Suprapubic skin (tissue), 4 donors: ENCODE results near the gene DENND6B. TPM values are rescaled to one million over a fixed set of nuclear protein-coding genes. Genes with fewer than 3 reads are reported as not detected.

Source experiments
- DNase-seq, 2 donors: peaks; one replicate each; pipeline ENCODE4 v3.0.0-alpha.2; 2019; ENCODE audit warnings: low spot score in 2 of 2
- H3K27ac ChIP-seq: fragments of 200-600 bp; sonication (generic); one replicate; pipeline ENCODE4 v1.5.1; 2019
- H3K27me3 ChIP-seq: fragments of 200-600 bp; sonication (generic); one replicate; pipeline ENCODE4 v1.5.1; 2019
- H3K36me3 ChIP-seq: fragments of 200-600 bp; sonication (generic); one replicate; pipeline ENCODE4 v1.5.1; 2019
- H3K4me1 ChIP-seq: fragments of 200-600 bp; sonication (generic); one replicate; pipeline ENCODE4 v1.5.1; 2019
- H3K4me3 ChIP-seq: fragments of 200-600 bp; sonication (generic); one replicate; pipeline ENCODE4 v1.5.1; 2019; ENCODE audit warnings: mild to moderate bottlenecking
- H3K9me3 ChIP-seq: fragments of 200-600 bp; sonication (generic); one replicate; pipeline ENCODE4 v1.5.1; 2019
- EP300 ChIP-seq: sonication (generic); formaldehyde crosslinking; IDR thresholded peaks from one replicate; pipeline ENCODE4 v1.6.1; 2017; ENCODE audit warnings: antibody characterized with exemption
- POLR2A ChIP-seq, 2 donors: fragments of 450-650 bp; IDR thresholded peaks; one replicate each; pipeline ENCODE4 v1.6.1; 2017; ENCODE audit warnings: antibody characterized with exemption in 2 of 2, mild to moderate bottlenecking in 2 of 2, moderate library complexity in 2 of 2
- POLR2AphosphoS5 ChIP-seq, 3 donors: sonication (generic); formaldehyde crosslinking; IDR thresholded peaks; one replicate each; pipeline ENCODE4 v1.6.1; 2017; ENCODE audit warnings: antibody characterized with exemption in 3 of 3
- WGBS: methylation state at CpG from one replicate; pipeline ENCODE4 v1.1.5; 2018; 5-methylcytosine and 5-hydroxymethylcytosine counted together
- total RNA-seq, 4 donors: library from RNA; depleted of rRNA; stranded (reverse); fragments of >200 nt; gene quantifications; one replicate each; pipeline ENCODE4 v1.1.0, GENCODE V29; 2016
- TF ChIP-seq, protein P1 (sequence below), 2 donors: fragments of 200-600 bp in 1 of 2; fragments of 450-650 bp in 1 of 2; sonication (generic) in 1 of 2; IDR thresholded peaks; one replicate each; pipeline ENCODE4 v1.5.1; 2016 to 2019; ENCODE audit warnings: antibody characterized with exemption in 2 of 2, mild to moderate bottlenecking in 1 of 2, moderate library complexity in 1 of 2

Gene DENND6B
- total RNA-seq, 4 donors from 2014 or later = 3.3 to 5.4 (median 3.4) TPM

- Histone ChIP-seq H3K4me3 (no peak overlapping the region), H3K27ac (no peak overlapping the region), H3K36me3 (no peaks in the 10 kb centered on the region), H3K4me1 (peaks cover 3% of the 10 kb centered on the region), H3K9me3 (no peaks in the 10 kb centered on the region), H3K27me3 (no peaks in the 10 kb centered on the region)
- no peak for DNase-seq
- TF ChIP-seq, protein P1, sequence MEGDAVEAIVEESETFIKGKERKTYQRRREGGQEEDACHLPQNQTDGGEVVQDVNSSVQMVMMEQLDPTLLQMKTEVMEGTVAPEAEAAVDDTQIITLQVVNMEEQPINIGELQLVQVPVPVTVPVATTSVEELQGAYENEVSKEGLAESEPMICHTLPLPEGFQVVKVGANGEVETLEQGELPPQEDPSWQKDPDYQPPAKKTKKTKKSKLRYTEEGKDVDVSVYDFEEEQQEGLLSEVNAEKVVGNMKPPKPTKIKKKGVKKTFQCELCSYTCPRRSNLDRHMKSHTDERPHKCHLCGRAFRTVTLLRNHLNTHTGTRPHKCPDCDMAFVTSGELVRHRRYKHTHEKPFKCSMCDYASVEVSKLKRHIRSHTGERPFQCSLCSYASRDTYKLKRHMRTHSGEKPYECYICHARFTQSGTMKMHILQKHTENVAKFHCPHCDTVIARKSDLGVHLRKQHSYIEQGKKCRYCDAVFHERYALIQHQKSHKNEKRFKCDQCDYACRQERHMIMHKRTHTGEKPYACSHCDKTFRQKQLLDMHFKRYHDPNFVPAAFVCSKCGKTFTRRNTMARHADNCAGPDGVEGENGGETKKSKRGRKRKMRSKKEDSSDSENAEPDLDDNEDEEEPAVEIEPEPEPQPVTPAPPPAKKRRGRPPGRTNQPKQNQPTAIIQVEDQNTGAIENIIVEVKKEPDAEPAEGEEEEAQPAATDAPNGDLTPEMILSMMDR (IDR thresholded peaks at IDR 0.05) = no peak
- TF ChIP-seq POLR2A (IDR thresholded peaks at IDR 0.05) = no peak
- TF ChIP-seq POLR2AphosphoS5 (IDR thresholded peaks at IDR 0.05) = no peak
- no peak for TF ChIP-seq EP300
- WGBS = 80% methylated on average over 9 of the region's 10 CpGs
Measured at GRCh38 chr22:50320671-50321325, 6.0 kb downstream of the DENND6B start.

GRCh38 chr22:50320116-50320515 is 6.7 kb downstream of the DENND6B start:
- DNase-seq = no peak
- H3K4me3 ChIP-seq = no peak overlapping the region
- WGBS = 86% methylated on average over 7 of the region's 8 CpGs
- no peaks in the 10 kb centered on the region for H3K27me3 ChIP-seq
- peaks cover 3% of the 10 kb centered on the region for H3K4me1 ChIP-seq
- H3K36me3 ChIP-seq = no peaks in the 10 kb centered on the region
- H3K9me3 ChIP-seq = no peaks in the 10 kb centered on the region
- TF ChIP-seq POLR2A (IDR thresholded peaks at IDR 0.05) (no peak), POLR2AphosphoS5 (IDR thresholded peaks at IDR 0.05) (no peak), EP300 (no peak)
- TF ChIP-seq, protein P1 (IDR thresholded peaks at IDR 0.05) = no peak
- no peak overlapping the region for H3K27ac ChIP-seq

GRCh38 chr22:50319503-50319951 is 7.3 kb downstream of the DENND6B start:
- DNase-seq = no peak
- H3K27ac ChIP-seq = no peak overlapping the region
- H3K36me3 ChIP-seq = no peaks in the 10 kb centered on the region
- no peaks in the 10 kb centered on the region for H3K27me3 ChIP-seq
- TF ChIP-seq, protein P1 (IDR thresholded peaks at IDR 0.05) = no peak
- TF ChIP-seq POLR2A (IDR thresholded peaks at IDR 0.05) = no peak
- TF ChIP-seq POLR2AphosphoS5 (IDR thresholded peaks at IDR 0.05) = no peak
- no peak for TF ChIP-seq EP300
- no peak overlapping the region for H3K4me3 ChIP-seq
- peaks cover 6% of the 10 kb centered on the region for H3K4me1 ChIP-seq
- no peaks in the 10 kb centered on the region for H3K9me3 ChIP-seq
- 87% methylated on average over 7 of the region's 15 CpGs for WGBS

GRCh38 chr22:50318698-50319411 is 8.0 kb downstream of the DENND6B start:
- no peak for DNase-seq
- no peak overlapping the region for H3K27ac ChIP-seq
- no peaks in the 10 kb centered on the region for H3K9me3 ChIP-seq
- no peaks in the 10 kb centered on the region for H3K27me3 ChIP-seq
- WGBS = 82% methylated on average over 15 of the region's 21 CpGs
- H3K4me3 ChIP-seq = no peak overlapping the region
- TF ChIP-seq EP300 (no peak), POLR2A (IDR thresholded peaks at IDR 0.05) (no peak), POLR2AphosphoS5 (IDR thresholded peaks at IDR 0.05) (no peak)
- TF ChIP-seq, protein P1 (IDR thresholded peaks at IDR 0.05) = no peak
- H3K4me1 ChIP-seq = peaks cover 10% of the 10 kb centered on the region
- no peaks in the 10 kb centered on the region for H3K36me3 ChIP-seq

GRCh38 chr22:50318356-50318697 is 8.5 kb downstream of the DENND6B start:
- Histone ChIP-seq H3K27me3 (no peaks in the 10 kb centered on the region), H3K4me3 (no peak overlapping the region), H3K4me1 (peaks cover 10% of the 10 kb centered on the region), H3K27ac (no peak overlapping the region), H3K36me3 (no peaks in the 10 kb centered on the region), H3K9me3 (no peaks in the 10 kb centered on the region)
- TF ChIP-seq POLR2A (IDR thresholded peaks at IDR 0.05) = no peak
- TF ChIP-seq, protein P1 (IDR thresholded peaks at IDR 0.05) = no peak
- TF ChIP-seq POLR2AphosphoS5 (IDR thresholded peaks at IDR 0.05) = no peak
- TF ChIP-seq EP300 = no peak
- DNase-seq = no peak
- 90% methylated on average over 3 of the region's 7 CpGs for WGBS
